HG03064 (cell line): ENCODE results near the gene NAALADL2.
"Not testable (repeated sequence)": the region's sequence is repeated elsewhere in the genome, so short reads cannot be mapped to it uniquely, and the experiment has no call there.

Experiments used
- ATAC-seq: cut with Tn5 transposase; IDR thresholded peaks from one replicate; pipeline ENCODE4 v1.9.1; 2021; ENCODE audit warnings: low read depth; ENCODE audit not compliant: unreplicated experiment

The NAALADL2 gene

GRCh38 chr3:175398676-175399075, 539.5 kb downstream of the NAALADL2 start:
- ATAC-seq, result no peak

- ATAC-seq, result no peak
Measured at GRCh38 chr3:175399156-175399840, 540.2 kb downstream of the NAALADL2 start.

GRCh38 chr3:175404027-175404426, 544.9 kb downstream of the NAALADL2 start:
- no peak for ATAC-seq

- ATAC-seq, result no peak
Measured at GRCh38 chr3:175404621-175405020, 545.5 kb downstream of the NAALADL2 start.

DNA sequence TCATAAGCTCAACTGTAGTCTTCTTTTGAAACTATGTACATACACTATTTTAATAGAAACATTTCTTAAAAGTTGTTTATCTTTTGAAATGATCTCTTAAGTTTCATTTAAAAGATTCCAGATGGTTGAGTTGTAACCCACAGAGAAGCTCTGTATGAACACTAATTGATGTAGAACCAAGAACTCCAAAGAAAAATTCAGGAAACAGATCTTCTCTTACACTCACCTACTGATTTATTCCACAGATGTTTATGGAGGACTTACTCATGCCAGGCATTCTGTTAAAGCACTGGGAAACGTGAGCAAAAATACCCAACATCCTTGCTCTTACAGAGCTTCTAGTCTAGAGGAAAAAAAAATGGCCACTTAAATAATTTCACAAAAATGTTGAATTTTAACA, 551.1 kb downstream of the NAALADL2 start:
- no peak for ATAC-seq

GRCh38 chr3:175411405-175411804, 552.3 kb downstream of the NAALADL2 start:
- no peak for ATAC-seq

- no peak for ATAC-seq
Measured at GRCh38 chr3:175411946-175412345, 552.8 kb downstream of the NAALADL2 start.

GRCh38 chr3:175413926-175414325, 554.8 kb downstream of the NAALADL2 start:
- ATAC-seq, result no peak

DNA sequence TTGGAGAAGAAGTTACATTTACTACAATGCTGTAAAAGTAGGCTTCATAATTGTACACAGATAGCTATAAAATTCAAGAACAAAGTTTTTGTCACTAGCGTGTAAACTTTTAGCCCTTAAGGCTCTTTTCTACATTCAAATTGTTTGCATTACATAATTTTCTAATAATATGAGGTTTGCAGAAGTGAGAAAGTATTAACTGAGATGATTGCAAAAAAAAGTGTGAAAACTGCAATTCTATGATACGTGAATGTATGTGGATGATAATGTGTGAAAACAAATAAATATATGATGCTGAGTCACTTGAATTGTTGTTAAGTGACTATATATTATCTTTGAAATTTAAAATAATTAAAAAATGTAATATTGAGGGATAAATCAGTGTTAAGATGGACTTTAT, 557.5 kb downstream of the NAALADL2 start:
- ATAC-seq, result no peak

GRCh38 chr3:175417426-175417825, 558.3 kb downstream of the NAALADL2 start:
- ATAC-seq, result no peak

DNA sequence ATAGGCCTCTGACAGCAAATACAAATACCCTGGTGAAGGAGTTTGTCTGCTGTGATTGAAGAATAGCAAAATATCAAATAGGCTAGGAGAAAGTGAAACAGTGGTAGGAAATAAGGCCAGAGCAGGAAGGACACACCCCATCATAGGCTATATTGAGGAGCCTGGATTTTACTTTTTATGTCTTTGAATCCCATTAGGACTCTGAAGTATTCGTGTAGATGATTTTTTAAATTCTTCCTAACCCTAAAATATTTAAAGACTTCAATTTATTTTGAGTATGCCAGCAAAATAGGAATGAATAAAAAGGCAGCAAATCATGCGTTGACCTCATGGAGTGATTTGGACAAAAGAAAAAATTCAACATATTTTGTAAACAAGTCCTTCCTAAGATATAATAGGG, 562.8 kb downstream of the NAALADL2 start:
- ATAC-seq, result no peak

DNA sequence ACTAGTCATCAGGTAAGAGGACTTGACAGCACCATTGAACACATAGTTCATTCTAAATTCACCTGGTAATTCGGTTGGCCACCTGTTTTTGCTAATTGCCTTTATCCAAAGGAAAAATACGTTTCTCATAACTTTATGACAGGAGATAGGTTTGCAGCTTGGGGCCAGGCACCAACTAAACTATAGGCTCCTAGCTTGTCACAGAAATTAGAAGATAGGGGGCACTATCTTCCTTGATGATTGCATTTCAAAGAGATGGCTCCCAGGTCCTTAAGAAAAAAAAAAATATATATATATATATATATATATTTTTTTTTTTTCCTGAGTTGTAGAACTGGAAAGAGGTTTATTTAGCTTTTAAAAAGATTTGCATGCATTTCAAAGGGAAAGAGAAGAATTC, 563.6 kb downstream of the NAALADL2 start:
- no peak for ATAC-seq

- not testable (repeated sequence) for ATAC-seq
Measured at GRCh38 chr3:175423848-175424247, 564.7 kb downstream of the NAALADL2 start.

DNA sequence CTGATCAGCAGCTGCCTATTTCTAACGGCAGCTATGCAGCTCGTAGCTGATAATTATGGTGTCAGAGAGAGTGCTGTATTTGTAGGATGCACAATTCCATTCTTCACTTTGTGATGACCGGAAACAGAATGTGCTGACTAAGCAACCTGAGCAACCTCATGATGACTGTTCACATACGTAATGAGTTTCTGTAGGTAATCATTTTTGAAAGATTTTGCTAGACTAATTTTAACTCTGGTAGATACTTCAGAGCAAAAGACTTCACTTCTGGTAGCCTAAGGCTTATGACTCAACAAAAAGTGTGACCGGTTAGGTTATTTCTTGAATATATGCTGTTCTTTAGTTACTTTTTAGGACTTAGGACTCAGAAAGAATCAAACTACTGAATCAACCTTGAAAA, 567.7 kb downstream of the NAALADL2 start:
- no peak for ATAC-seq

GRCh38 chr3:175428466-175428865, 569.3 kb downstream of the NAALADL2 start:
- no peak for ATAC-seq

GRCh38 chr3:175430983-175431773, 572.0 kb downstream of the NAALADL2 start:
- ATAC-seq, result no peak

DNA sequence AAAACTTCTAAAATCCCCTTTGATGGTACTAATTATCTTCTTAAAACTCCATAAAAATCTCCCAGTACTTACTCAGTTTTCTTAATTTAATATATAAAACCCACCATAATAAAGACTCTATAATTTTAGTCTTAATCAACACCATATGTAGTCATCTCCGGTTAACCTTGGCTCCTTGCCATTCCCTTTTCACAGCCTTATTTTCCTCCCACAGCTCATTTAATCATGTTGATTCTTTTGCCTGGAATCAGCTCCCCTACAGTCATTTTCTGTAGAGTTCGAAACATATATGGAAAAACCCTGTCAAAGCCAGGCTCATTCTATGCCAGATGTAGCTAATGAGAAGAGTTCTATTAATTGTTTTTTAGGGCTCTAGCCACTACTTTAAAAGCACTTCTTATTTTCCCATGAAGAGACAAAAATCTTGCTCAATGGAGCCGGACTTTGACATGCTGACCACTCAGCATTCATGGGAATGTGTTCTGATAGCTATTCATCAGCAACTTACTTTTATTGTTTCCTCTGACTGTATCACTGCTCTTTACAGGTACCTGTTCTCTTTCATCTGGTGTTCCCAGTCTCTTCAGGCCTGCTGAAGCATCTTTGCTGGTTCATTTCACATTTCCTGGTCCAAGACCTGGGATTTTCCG, 573.4 kb downstream of the NAALADL2 start:
- ATAC-seq, result no peak

DNA sequence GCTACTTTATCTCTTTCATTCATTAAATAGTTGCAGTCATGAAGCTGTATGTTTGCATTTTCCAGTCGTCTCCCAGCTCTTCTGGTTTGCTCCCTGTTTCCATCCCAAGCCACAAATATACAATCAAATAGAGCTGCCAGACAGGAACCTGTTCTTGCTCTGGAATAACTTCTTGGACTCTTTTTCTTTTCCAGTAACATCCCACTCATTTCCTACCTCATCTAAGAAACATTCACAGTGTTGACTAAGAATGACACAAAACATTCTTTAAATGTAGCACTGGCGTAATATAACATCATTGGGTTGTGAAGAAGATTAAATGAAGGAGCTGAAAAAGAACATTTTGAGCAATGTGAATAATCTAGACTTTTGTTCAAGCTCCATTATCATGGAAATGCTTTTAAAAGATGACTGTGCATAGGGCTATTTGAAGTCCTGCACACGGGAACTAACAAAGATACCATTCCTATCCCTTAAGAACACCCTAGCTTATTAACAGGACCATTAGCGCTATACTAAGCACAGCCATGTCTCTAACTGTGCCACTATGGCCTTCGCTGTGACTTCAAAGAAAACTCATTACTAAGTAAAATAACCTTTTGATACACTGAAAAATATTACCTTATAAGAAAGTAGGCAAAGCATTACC, 574.0 kb downstream of the NAALADL2 start:
- no peak for ATAC-seq

- no peak for ATAC-seq
Measured at GRCh38 chr3:175434561-175434960, 575.4 kb downstream of the NAALADL2 start.

DNA sequence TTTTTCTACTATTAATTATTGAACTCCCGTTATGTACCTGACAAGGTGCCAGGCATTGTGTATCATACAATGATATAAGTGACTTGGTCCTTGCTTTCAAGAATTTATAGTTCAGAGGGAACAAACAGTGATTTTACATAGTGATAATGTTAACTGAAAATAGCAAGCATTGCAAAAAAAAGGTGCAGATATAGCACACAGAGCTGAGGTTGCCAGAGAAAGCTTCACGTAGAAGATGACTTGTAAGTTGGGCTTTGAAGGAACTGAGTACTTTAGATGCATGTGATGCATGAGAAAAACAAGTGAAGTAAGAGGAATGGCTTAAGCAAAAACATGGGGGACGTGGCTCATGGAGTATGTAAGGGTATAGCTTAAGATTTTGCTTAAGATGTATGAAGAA, 584.5 kb downstream of the NAALADL2 start:
- ATAC-seq, result no peak

DNA sequence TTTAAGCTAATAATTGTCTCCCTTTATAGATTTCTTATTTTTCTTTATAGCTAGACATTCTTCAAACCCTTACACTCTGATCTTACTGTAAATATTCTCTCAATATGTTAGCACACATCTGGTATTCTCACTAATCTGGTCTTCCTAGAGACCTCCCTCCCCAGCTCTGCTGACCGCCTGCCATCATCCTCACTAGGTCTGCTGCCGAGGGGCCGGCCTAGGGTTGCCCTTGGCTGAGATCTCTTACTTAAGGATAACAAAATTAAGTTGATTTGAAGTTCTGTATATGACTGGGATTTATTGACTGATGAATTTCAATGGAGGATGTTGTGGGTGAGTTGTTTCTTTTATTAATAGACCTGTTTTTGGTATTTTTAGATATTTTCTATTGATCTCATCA, 586.6 kb downstream of the NAALADL2 start:
- no peak for ATAC-seq
